Measurements from ENCODE around the gene TRIM37.

The TRIM37 gene

GRCh38 chr17:59024916-59025315 lies 81.8 kb downstream of the TRIM37 start:
- TF ChIP-seq CTCF (IDR thresholded peaks at IDR 0.05; ENCODE audit: borderline replicate concordance, insufficient read depth, low read depth, low read length), result no peak
- H3K4me3 ChIP-seq (ENCODE audit: low read depth, low read length), result no peak overlapping the region

GRCh38 chr17:59018019-59018418 lies 88.7 kb downstream of the TRIM37 start:
- TF ChIP-seq CTCF (IDR thresholded peaks at IDR 0.05; ENCODE audit: borderline replicate concordance, insufficient read depth, low read depth, low read length), result no peak
- H3K4me3 ChIP-seq (ENCODE audit: low read depth, low read length), result no peak overlapping the region

GRCh38 chr17:59011975-59012374 lies 94.7 kb downstream of the TRIM37 start:
- no peak overlapping the region for H3K4me3 ChIP-seq (ENCODE audit: low read depth, low read length)
- TF ChIP-seq CTCF (IDR thresholded peaks at IDR 0.05; ENCODE audit: borderline replicate concordance, insufficient read depth, low read depth, low read length), result no peak

GRCh38 chr17:59010026-59010425 lies 96.7 kb downstream of the TRIM37 start:
- no peak for TF ChIP-seq CTCF (IDR thresholded peaks at IDR 0.05; ENCODE audit: borderline replicate concordance, insufficient read depth, low read depth, low read length)
- H3K4me3 ChIP-seq (ENCODE audit: low read depth, low read length), result no peak overlapping the region

- H3K4me3 ChIP-seq (ENCODE audit: low read depth, low read length), result no peak overlapping the region
- TF ChIP-seq CTCF (IDR thresholded peaks at IDR 0.05; ENCODE audit: borderline replicate concordance, insufficient read depth, low read depth, low read length), result no peak
Observed at GRCh38 chr17:59008737-59009136, 97.9 kb downstream of the TRIM37 start.

GRCh38 chr17:59007995-59008394 lies 98.7 kb downstream of the TRIM37 start:
- TF ChIP-seq CTCF (IDR thresholded peaks at IDR 0.05; ENCODE audit: borderline replicate concordance, insufficient read depth, low read depth, low read length), result no peak
- H3K4me3 ChIP-seq (ENCODE audit: low read depth, low read length), result no peak overlapping the region

- no peak overlapping the region for H3K4me3 ChIP-seq (ENCODE audit: low read depth, low read length)
- peak; percentile 84 for TF ChIP-seq CTCF (IDR thresholded peaks at IDR 0.05; ENCODE audit: borderline replicate concordance, insufficient read depth, low read depth, low read length)
Observed at GRCh38 chr17:59004338-59005111, 102.2 kb downstream of the TRIM37 start.
